OCI-LY1 (cell line): ENCODE measurements around the gene MACROD2.

Source experiments
- H2AFZ ChIP-seq: fragments of 200-600 bp; sonication (generic), shearing (Covaris generic); 2 replicates; pipeline ENCODE4 v1.6.0; 2014; ENCODE audit warnings: antibody characterized with exemption, mild to moderate bottlenecking, low read length
- H3F3A ChIP-seq: fragments of 200-600 bp; sonication (generic), shearing (Covaris generic); 2 replicates; pipeline ENCODE4 v1.6.0; 2014; ENCODE audit warnings: mild to moderate bottlenecking, antibody characterized with exemption, low read length, moderate library complexity; ENCODE audit not compliant: insufficient read depth
- H3K27ac ChIP-seq: fragments of 200-600 bp; sonication (generic); 2 replicates; pipeline ENCODE4 v1.5.1; 2014; ENCODE audit warnings: low read length, mixed run types, mild to moderate bottlenecking, low read depth; ENCODE audit not compliant: poor library complexity, severe bottlenecking
- H3K27me3 ChIP-seq: fragments of 200-600 bp; sonication (generic); 2 replicates; pipeline ENCODE4 v1.6.0; 2014; ENCODE audit warnings: antibody characterized with exemption, mild to moderate bottlenecking, low read length, moderate library complexity; ENCODE audit not compliant: insufficient read depth
- H3K36me3 ChIP-seq: fragments of 200-600 bp; sonication (generic); 2 replicates; pipeline ENCODE4 v1.6.1; 2014; ENCODE audit warnings: mild to moderate bottlenecking, antibody characterized with exemption, low read length, moderate library complexity, mixed read lengths; ENCODE audit not compliant: insufficient read depth
- H3K4me1 ChIP-seq: fragments of 200-600 bp; sonication (generic); 2 replicates; pipeline ENCODE4 v1.5.1; 2014; ENCODE audit warnings: mild to moderate bottlenecking, low read length, moderate library complexity; ENCODE audit not compliant: insufficient read depth, severe bottlenecking
- H3K4me2 ChIP-seq: fragments of 200-600 bp; sonication (generic), shearing (Covaris generic); 2 replicates; pipeline ENCODE4 v1.6.1; 2014; ENCODE audit warnings: low read length
- H3K4me3 ChIP-seq: fragments of 200-600 bp; sonication (generic); 2 replicates; pipeline ENCODE4 v1.5.1; 2014; ENCODE audit warnings: low read length, low read depth, mild to moderate bottlenecking, mixed read lengths; ENCODE audit not compliant: poor library complexity, severe bottlenecking
- H3K79me2 ChIP-seq: fragments of 200-600 bp; shearing (Covaris generic); 2 replicates; pipeline ENCODE4 v1.6.1; 2016; ENCODE audit warnings: mixed run types, low read length, mixed read lengths; ENCODE audit not compliant: insufficient read depth
- H3K9ac ChIP-seq: fragments of 200-600 bp; sonication (generic), shearing (Covaris generic); 2 replicates; pipeline ENCODE4 v1.6.1; 2014; ENCODE audit warnings: mild to moderate bottlenecking, low read length, mixed read lengths
- H3K9me2 ChIP-seq: fragments of 200-600 bp; sonication (generic), shearing (Covaris generic); 2 replicates; pipeline ENCODE4 v1.6.1; 2014; ENCODE audit warnings: low read depth, mild to moderate bottlenecking, low read length, mixed read lengths
- H3K9me3 ChIP-seq: fragments of 200-600 bp; shearing (Covaris generic); 2 replicates; pipeline ENCODE4 v1.6.1; 2014; ENCODE audit warnings: low read length, mixed read lengths
- H4K20me1 ChIP-seq: fragments of 200-600 bp; sonication (generic), shearing (Covaris generic); 2 replicates; pipeline ENCODE4 v1.6.0; 2016; ENCODE audit warnings: mild to moderate bottlenecking, low read length; ENCODE audit not compliant: insufficient read depth
- EZH2 ChIP-seq: fragments of 200-600 bp; sonication (generic), shearing (Covaris generic); IDR thresholded peaks from 2 replicates; pipeline ENCODE4 v1.8.0; 2017; ENCODE audit warnings: borderline replicate concordance, mixed run types, mild to moderate bottlenecking, antibody characterized with exemption, low read length, moderate library complexity, mixed read lengths
- TF ChIP-seq, protein P1 (sequence below): fragments of 200-600 bp; sonication (generic), shearing (Covaris generic); IDR thresholded peaks from 2 replicates; pipeline ENCODE4 v1.5.1; 2017; ENCODE audit warnings: mild to moderate bottlenecking, antibody characterized with exemption, low read length, moderate library complexity, mixed read lengths

MACROD2 gene

DNA sequence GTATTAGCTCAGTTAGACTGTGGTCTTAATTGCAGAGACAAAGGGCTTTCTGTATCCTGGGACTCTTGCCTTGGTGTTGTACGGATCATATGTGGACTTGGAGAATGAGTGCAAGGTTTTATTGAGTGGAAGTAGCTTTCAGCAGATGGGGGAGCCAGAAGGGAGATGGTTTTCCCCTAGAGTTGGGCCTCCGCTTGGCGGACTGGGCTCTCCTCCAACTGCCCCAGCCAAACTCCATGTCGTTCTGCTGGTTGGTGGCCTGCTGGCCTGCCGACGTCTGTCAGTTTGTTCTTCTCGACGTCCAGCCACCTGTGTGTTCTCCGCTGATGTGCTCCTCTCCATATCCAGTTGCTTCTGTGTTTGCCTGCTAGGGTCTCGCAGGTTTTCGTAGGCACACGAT, 531.6 kb downstream of the MACROD2 start:
- Histone ChIP-seq H4K20me1 (no peaks in the 10 kb centered on the region), H3K9me2 (no peaks in the 10 kb centered on the region), H3K4me3 (no peak overlapping the region), H3K36me3 (no peaks in the 10 kb centered on the region), H3K79me2 (no peaks in the 10 kb centered on the region), H3K9me3 (no peaks in the 10 kb centered on the region), H3F3A (no peaks in the 10 kb centered on the region), H3K9ac (no peak overlapping the region), H3K27ac (no peak overlapping the region), H3K4me2 (no peak overlapping the region), H3K4me1 (no peaks in the 10 kb centered on the region), H3K27me3 (no peaks in the 10 kb centered on the region), H2AFZ (no peak overlapping the region)
- TF ChIP-seq EZH2: no peak
- TF ChIP-seq, protein P1, sequence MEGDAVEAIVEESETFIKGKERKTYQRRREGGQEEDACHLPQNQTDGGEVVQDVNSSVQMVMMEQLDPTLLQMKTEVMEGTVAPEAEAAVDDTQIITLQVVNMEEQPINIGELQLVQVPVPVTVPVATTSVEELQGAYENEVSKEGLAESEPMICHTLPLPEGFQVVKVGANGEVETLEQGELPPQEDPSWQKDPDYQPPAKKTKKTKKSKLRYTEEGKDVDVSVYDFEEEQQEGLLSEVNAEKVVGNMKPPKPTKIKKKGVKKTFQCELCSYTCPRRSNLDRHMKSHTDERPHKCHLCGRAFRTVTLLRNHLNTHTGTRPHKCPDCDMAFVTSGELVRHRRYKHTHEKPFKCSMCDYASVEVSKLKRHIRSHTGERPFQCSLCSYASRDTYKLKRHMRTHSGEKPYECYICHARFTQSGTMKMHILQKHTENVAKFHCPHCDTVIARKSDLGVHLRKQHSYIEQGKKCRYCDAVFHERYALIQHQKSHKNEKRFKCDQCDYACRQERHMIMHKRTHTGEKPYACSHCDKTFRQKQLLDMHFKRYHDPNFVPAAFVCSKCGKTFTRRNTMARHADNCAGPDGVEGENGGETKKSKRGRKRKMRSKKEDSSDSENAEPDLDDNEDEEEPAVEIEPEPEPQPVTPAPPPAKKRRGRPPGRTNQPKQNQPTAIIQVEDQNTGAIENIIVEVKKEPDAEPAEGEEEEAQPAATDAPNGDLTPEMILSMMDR: no peak

DNA sequence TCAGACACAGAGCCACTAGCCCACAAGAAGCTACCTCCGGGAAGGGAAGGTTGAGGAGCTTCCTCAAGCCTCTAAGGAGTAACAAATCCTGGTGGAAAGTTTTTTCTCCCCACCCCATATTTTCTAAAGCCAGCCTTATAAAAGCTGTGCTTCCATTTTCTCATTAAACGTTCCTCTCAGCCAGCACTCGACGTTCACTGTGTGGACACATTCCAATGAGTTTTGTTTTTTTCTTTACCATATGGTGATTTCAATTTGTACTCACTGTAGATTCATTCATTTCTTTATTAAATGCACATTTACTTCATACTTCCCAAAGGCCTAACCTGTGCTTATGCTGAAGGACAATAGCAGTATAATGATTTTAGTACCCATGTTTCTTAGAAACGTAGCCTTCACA, 536.5 kb downstream of the MACROD2 start:
- Histone ChIP-seq H3K79me2 (no peaks in the 10 kb centered on the region), H3K27ac (no peak overlapping the region), H3K9me3 (no peaks in the 10 kb centered on the region), H4K20me1 (no peaks in the 10 kb centered on the region), H3K4me3 (no peak overlapping the region), H3K9me2 (no peaks in the 10 kb centered on the region), H3K4me2 (no peak overlapping the region), H3K9ac (no peak overlapping the region), H3K4me1 (no peaks in the 10 kb centered on the region), H3F3A (no peaks in the 10 kb centered on the region), H3K36me3 (no peaks in the 10 kb centered on the region), H2AFZ (no peak overlapping the region), H3K27me3 (no peaks in the 10 kb centered on the region)
- TF ChIP-seq, protein P1: no peak
- no peak for TF ChIP-seq EZH2

DNA sequence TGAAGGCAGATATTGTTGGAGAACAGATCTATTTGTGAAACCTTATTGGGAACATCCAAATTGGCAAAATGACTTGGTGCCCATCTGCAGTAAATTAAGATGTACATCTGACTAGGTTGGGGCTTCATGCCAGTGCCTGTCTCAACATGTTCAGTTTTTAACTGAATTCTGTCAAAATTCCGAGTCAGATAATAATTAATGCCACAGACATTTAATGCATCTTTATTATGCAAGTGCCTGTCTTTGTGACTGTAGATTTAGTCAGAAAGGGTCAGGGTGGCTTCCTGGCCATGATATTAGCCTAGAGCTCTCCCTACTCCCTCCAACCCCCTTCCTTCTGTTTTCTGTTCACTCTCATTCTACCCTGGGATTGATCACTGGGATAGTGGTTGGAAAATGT, 541.4 kb downstream of the MACROD2 start:
- Histone ChIP-seq H3K36me3 (no peaks in the 10 kb centered on the region), H3K79me2 (no peaks in the 10 kb centered on the region), H3K9me3 (no peaks in the 10 kb centered on the region), H2AFZ (no peak overlapping the region), H3K4me1 (no peaks in the 10 kb centered on the region), H3K4me2 (no peak overlapping the region), H3F3A (no peaks in the 10 kb centered on the region), H3K9ac (no peak overlapping the region), H3K27ac (no peak overlapping the region), H3K4me3 (no peak overlapping the region), H3K27me3 (no peaks in the 10 kb centered on the region), H3K9me2 (no peaks in the 10 kb centered on the region), H4K20me1 (no peaks in the 10 kb centered on the region)
- TF ChIP-seq, protein P1: no peak
- TF ChIP-seq EZH2: no peak
